H9 (cell line): ENCODE measurements around the gene KRTAP20-3. TPM values are rescaled to one million over a fixed set of nuclear protein-coding genes. Genes with fewer than 3 reads are reported as not detected.

Source experiments
- DNase-seq: peaks from one replicate; pipeline ENCODE4 v3.0.0-alpha.2; 2017
- H2AFZ ChIP-seq: one replicate; pipeline ENCODE4 v1.6.1; 2013; ENCODE audit warnings: mild to moderate bottlenecking, low read length, control low read depth, moderate library complexity
- H2AK5ac ChIP-seq: 2 replicates; pipeline ENCODE4 v1.6.1; 2013; ENCODE audit warnings: low read length, control low read depth, mixed read lengths; ENCODE audit not compliant: insufficient read length
- H2BK120ac ChIP-seq: one replicate; pipeline ENCODE4 v1.6.1; 2013; ENCODE audit warnings: low read depth, mild to moderate bottlenecking, low read length, control low read depth, inconsistent platforms; ENCODE audit not compliant: poor library complexity, severe bottlenecking
- H2BK12ac ChIP-seq: 2 replicates; pipeline ENCODE4 v1.6.1; 2013; ENCODE audit warnings: low read length, control low read depth, mixed read lengths, low read depth; ENCODE audit not compliant: insufficient read length
- H2BK15ac ChIP-seq: 2 replicates; pipeline ENCODE4 v1.6.1; 2013; ENCODE audit warnings: low read depth, low read length, control low read depth
- H2BK20ac ChIP-seq: one replicate; pipeline ENCODE4 v1.6.1; 2013; ENCODE audit warnings: low read depth, mild to moderate bottlenecking, low read length, control low read depth, inconsistent platforms; ENCODE audit not compliant: poor library complexity, severe bottlenecking
- H2BK5ac ChIP-seq: 2 replicates; pipeline ENCODE4 v1.6.1; 2013; ENCODE audit warnings: low read length, control low read depth, mixed read lengths; ENCODE audit not compliant: insufficient read length
- H3K14ac ChIP-seq: 2 replicates; pipeline ENCODE4 v1.6.1; 2013; ENCODE audit warnings: low read length, control low read depth; ENCODE audit not compliant: insufficient read depth
- H3K18ac ChIP-seq: 2 replicates; pipeline ENCODE4 v1.6.1; 2013; ENCODE audit warnings: low read depth, mild to moderate bottlenecking, mixed read lengths, low read length, control low read depth; ENCODE audit not compliant: insufficient read length
- H3K23ac ChIP-seq: 2 replicates; pipeline ENCODE4 v1.6.1; 2013; ENCODE audit warnings: low read length, control low read depth, mixed read lengths, low read depth; ENCODE audit not compliant: insufficient read length
- H3K23me2 ChIP-seq: 2 replicates; pipeline ENCODE4 v1.6.1; 2013; ENCODE audit warnings: low read depth, mild to moderate bottlenecking, mixed read lengths, low read length, control low read depth; ENCODE audit not compliant: insufficient read length, poor library complexity, severe bottlenecking
- H3K27ac ChIP-seq: 2 replicates; pipeline ENCODE4 v1.5.1; 2013; ENCODE audit warnings: low read length, control low read depth, mixed read lengths, low read depth; ENCODE audit not compliant: insufficient read length
- H3K27me3 ChIP-seq: 2 replicates; pipeline ENCODE4 v1.6.1; 2013; ENCODE audit warnings: low read length, control low read depth, inconsistent platforms; ENCODE audit not compliant: insufficient read depth
- H3K4ac ChIP-seq: 2 replicates; pipeline ENCODE4 v1.6.1; 2013; ENCODE audit warnings: low read depth, mild to moderate bottlenecking, control low read depth, inconsistent platforms, low read length, moderate library complexity
- H3K4me1 ChIP-seq: 2 replicates; pipeline ENCODE4 v1.6.1; 2013; ENCODE audit warnings: low read length, control low read depth, inconsistent platforms; ENCODE audit not compliant: insufficient read depth
- H3K4me2 ChIP-seq: 2 replicates; pipeline ENCODE4 v1.6.1; 2013; ENCODE audit warnings: low read length, control low read depth, mixed read lengths; ENCODE audit not compliant: insufficient read length, insufficient read depth
- H3K56ac ChIP-seq: 2 replicates; pipeline ENCODE4 v1.6.1; 2013; ENCODE audit warnings: low read depth, mild to moderate bottlenecking, mixed read lengths, low read length, control low read depth; ENCODE audit not compliant: insufficient read length
- H3K79me1 ChIP-seq: 2 replicates; pipeline ENCODE4 v1.6.1; 2013; ENCODE audit warnings: low read depth, mild to moderate bottlenecking, moderate library complexity, low read length, control low read depth, inconsistent platforms; ENCODE audit not compliant: insufficient read depth, poor library complexity, severe bottlenecking
- H3K79me2 ChIP-seq: 2 replicates; pipeline ENCODE4 v1.6.1; 2013; ENCODE audit warnings: low read length, control low read depth, inconsistent platforms; ENCODE audit not compliant: insufficient read depth
- H3K9ac ChIP-seq: 2 replicates; pipeline ENCODE4 v1.6.1; 2013; ENCODE audit warnings: low read length, control low read depth, mixed read lengths; ENCODE audit not compliant: insufficient read length; ENCODE audit errors: extremely low read depth
- H3K9me3 ChIP-seq: one replicate; pipeline ENCODE4 v1.6.1; 2013; ENCODE audit warnings: low read depth, low read length, inconsistent platforms; ENCODE audit not compliant: control insufficient read depth
- H3T11ph ChIP-seq: one replicate; pipeline ENCODE4 v1.6.1; 2013; ENCODE audit warnings: mild to moderate bottlenecking, low read length, control low read depth, inconsistent platforms
- H4K20me1 ChIP-seq: one replicate; pipeline ENCODE4 v1.6.1; 2013; ENCODE audit not compliant: control insufficient read depth, insufficient read length, insufficient read depth
- H4K5ac ChIP-seq: 2 replicates; pipeline ENCODE4 v1.6.1; 2013; ENCODE audit warnings: low read depth, mild to moderate bottlenecking, mixed read lengths, low read length, control low read depth; ENCODE audit not compliant: insufficient read length
- H4K8ac ChIP-seq: replicated peaks from 2 replicates; pipeline ENCODE4 v1.6.1; 2013; ENCODE audit warnings: low read length, control low read depth, mixed read lengths, low read depth; ENCODE audit not compliant: insufficient read length
- H4K91ac ChIP-seq: 2 replicates; pipeline ENCODE4 v1.6.1; 2013; ENCODE audit warnings: low read depth, mild to moderate bottlenecking, moderate library complexity, mixed read lengths, low read length, control low read depth; ENCODE audit not compliant: insufficient read length
- H3K27ac Mint-ChIP-seq, 3 experiments: 2 replicates in 2 of 3; 3 replicates in 1 of 3; pipeline ENCODE4 v1.8.0; 2020 to 2021; ENCODE audit warnings: mixed read lengths in 3 of 3, mild to moderate bottlenecking in 1 of 3, moderate library complexity in 1 of 3
- H3K27me3 Mint-ChIP-seq: 2 replicates; pipeline ENCODE4 v1.8.0; 2021; ENCODE audit warnings: low read depth, mild to moderate bottlenecking, moderate library complexity, mixed read lengths
- H3K36me3 Mint-ChIP-seq, 3 experiments: 2 replicates in 2 of 3; 3 replicates in 1 of 3; pipeline ENCODE4 v1.8.0; 2020 to 2021; ENCODE audit warnings: low read depth in 3 of 3, mixed read lengths in 3 of 3; ENCODE audit not compliant: insufficient read depth in 1 of 3
- H3K4me1 Mint-ChIP-seq, 2 experiments: 2 replicates each; pipeline ENCODE4 v1.8.0; 2020; ENCODE audit warnings: mixed read lengths in 2 of 2
- H3K4me3 Mint-ChIP-seq, 2 experiments: 2 replicates in 1 of 2; 3 replicates in 1 of 2; pipeline ENCODE4 v1.8.0; 2020 to 2021; ENCODE audit warnings: mild to moderate bottlenecking in 2 of 2, mixed read lengths in 2 of 2, moderate library complexity in 1 of 2
- H3K9me3 Mint-ChIP-seq, 2 experiments: 2 replicates in 1 of 2; 3 replicates in 1 of 2; pipeline ENCODE4 v1.8.0; 2020; ENCODE audit warnings: mild to moderate bottlenecking in 2 of 2, mixed read lengths in 2 of 2, moderate library complexity in 1 of 2
- CTCF ChIP-seq: fragments of 200-600 bp; sonication (generic); conservative IDR thresholded peaks from 3 replicates; pipeline ENCODE4 v1.8.0; 2021; ENCODE audit warnings: antibody characterized with exemption, mild to moderate bottlenecking
- WGBS: extraction: QIAGEN DNeasy Blood & Tissue Kit; methylation state at CpG from one replicate; pipeline ENCODE4 v1.1.7; 2013; ENCODE audit warnings: missing lambda C conversion rate, low lambda C conversion rate, mixed read lengths; ENCODE audit not compliant: insufficient read length; ENCODE audit errors: extremely low coverage; 5-methylcytosine and 5-hydroxymethylcytosine counted together
- total RNA-seq: library from RNA; stranded (reverse); gene quantifications from 2 replicates; pipeline ENCODE4 v1.2.1, GENCODE V29; 2021

The KRTAP20-3 gene
- total RNA-seq, 1 experiment from 2014 or later: not detected

GRCh38 chr21:30613836-30614235, 28.8 kb upstream of the KRTAP20-3 start, which contains the start of gene KRTAP6-1:
TSS of gene KRTAP6-1 (minus strand) at chr21:30613930. CDS start at chr21:30613904, 26 bp downstream.
- no CpG with 5 or more reads among the region's 2 CpGs for WGBS
- no peaks in the 10 kb centered on the region for H3K4me1 Mint-ChIP-seq
- H3K27ac Mint-ChIP-seq: no peak within 1 kb of the TSS

More at GRCh38 chr21:30613836-30614235, 28.8 kb upstream of the KRTAP20-3 start, which contains the start of gene KRTAP6-1:
- H3K56ac ChIP-seq: no peak within 1 kb of the TSS
- H4K5ac ChIP-seq: no peak within 1 kb of the TSS
- no peak within 1 kb of the TSS for H2BK120ac ChIP-seq
- H3K9me3 ChIP-seq: no peaks in the 10 kb centered on the region
- H2BK20ac ChIP-seq: no peak within 1 kb of the TSS
- H3K27ac ChIP-seq: no peak within 1 kb of the TSS
- H3K79me1 ChIP-seq: no peaks in the 10 kb centered on the region
- H2BK12ac ChIP-seq: no peak within 1 kb of the TSS
- H2AFZ ChIP-seq: no peak within 1 kb of the TSS
- H3K4me3 Mint-ChIP-seq: no peak within 1 kb of the TSS
- H4K20me1 ChIP-seq: no peaks in the 10 kb centered on the region
- no peaks in the 10 kb centered on the region for H3K79me2 ChIP-seq
- peaks cover 3 to 36% of the 10 kb centered on the region in 2 experiments; a peak in 4 of 5 replicates for H3K9me3 Mint-ChIP-seq
- no peak within 1 kb of the TSS for H2AK5ac ChIP-seq
- no peak within 1 kb of the TSS for H3K9ac ChIP-seq
- no peaks in the 10 kb centered on the region for H3K27me3 ChIP-seq
- no peak within 1 kb of the TSS for H4K91ac ChIP-seq
- H3K36me3 Mint-ChIP-seq: peaks cover 0 to 17% (median 5%) of the 10 kb centered on the region in 3 experiments; a peak in 5 of 7 replicates
- H3K4me1 ChIP-seq: no peaks in the 10 kb centered on the region
- no peak within 1 kb of the TSS for H4K8ac ChIP-seq
- no peak for TF ChIP-seq CTCF
- no peaks in the 10 kb centered on the region for H3K23me2 ChIP-seq
- H2BK15ac ChIP-seq: no peak within 1 kb of the TSS
- no peak within 1 kb of the TSS for H3K4ac ChIP-seq
- H2BK5ac ChIP-seq: no peak within 1 kb of the TSS
- no peak within 1 kb of the TSS for H3K18ac ChIP-seq
- no peaks in the 10 kb centered on the region; the same call in none of the 2 replicates for H3K27me3 Mint-ChIP-seq
- H3K14ac ChIP-seq: no peak within 1 kb of the TSS
- no peak within 1 kb of the TSS for H3K4me2 ChIP-seq
- no peak within 1 kb of the TSS for H3T11ph ChIP-seq
- no peak for DNase-seq
- no peak within 1 kb of the TSS for H3K23ac ChIP-seq
